ENCODE measurements around the gene NAA25.
"Not testable (repeated sequence)": the region's sequence is repeated elsewhere in the genome, so short reads cannot be mapped to it uniquely, and the experiment has no call there.

Gene NAA25

DNA sequence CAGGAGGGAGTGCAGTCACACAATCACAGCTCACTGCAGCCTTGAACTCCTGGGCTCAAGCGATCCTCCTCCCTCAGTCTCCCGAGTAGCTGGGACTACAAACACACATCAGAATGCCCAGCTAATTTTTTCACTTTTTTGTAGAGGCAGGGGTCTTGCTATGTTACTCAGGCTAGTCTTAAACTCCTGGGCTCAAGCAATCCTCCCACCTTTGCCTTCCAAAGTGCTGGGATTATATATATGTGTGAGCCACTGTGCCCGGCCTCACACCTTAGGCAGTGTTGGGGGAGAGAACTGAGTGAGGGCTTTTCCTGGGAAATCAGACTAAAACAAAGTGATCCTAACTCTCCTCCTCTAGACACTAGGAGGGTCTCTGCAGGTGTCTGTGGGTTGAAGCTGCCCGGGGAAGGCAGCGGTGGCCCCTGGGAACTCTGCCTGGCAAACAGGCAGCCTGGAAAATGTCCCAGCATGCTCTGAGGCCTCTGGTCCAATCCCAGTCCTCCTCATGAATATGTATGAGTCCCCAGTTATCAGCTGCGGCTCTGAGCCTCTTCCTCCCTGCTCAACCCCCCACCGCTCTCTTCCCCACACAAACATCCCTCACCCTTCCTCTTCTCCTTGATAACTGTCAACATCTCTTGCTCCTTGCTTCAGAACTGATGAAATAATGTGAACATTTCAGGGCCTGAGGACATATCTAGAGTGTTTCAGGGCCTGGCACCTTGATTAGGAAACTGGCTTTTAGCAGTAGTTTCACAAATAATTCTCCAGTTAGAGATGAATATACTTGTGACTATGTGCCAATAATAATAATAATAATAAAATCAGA is 7.9 kb upstream of the NAA25 start:
- peak; percentile 45 for DNase-seq

DNA sequence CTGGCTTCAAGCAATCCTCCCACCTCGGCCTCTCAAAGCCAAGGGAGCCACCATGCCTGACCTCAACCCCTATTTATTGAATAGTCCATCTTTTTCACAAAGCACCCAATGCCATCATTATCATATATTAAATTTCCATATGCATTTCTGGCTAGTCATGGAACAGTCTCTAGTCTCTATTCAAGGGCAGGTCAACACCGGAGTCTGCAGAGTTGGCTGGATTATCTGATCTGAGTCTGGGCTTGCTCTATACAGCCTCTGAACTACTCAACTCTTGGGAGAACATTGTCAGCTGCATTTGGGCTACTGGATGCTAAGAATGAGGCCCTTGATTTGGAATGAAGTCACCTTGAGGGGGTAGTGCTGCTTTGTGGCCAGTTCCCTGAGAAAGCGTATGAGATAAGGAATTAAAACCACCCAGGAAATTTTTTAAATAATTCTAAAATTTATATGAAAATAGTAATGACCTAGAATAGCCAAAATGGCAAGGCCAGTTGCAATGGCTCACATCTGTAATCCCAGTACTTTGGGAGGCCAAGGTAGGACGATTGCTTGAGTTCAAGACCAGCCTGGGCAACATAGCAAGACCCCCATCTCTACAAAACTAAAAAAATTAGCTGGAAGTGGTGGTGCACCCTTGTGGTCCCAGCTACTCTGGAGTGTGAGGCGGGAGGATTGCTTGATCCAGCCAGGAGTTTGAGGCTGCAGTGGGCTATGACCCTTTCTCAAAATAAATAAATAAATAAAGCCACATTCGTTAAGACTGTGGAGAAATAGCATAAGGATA is 6.9 kb upstream of the NAA25 start:
- no peak for DNase-seq

DNA sequence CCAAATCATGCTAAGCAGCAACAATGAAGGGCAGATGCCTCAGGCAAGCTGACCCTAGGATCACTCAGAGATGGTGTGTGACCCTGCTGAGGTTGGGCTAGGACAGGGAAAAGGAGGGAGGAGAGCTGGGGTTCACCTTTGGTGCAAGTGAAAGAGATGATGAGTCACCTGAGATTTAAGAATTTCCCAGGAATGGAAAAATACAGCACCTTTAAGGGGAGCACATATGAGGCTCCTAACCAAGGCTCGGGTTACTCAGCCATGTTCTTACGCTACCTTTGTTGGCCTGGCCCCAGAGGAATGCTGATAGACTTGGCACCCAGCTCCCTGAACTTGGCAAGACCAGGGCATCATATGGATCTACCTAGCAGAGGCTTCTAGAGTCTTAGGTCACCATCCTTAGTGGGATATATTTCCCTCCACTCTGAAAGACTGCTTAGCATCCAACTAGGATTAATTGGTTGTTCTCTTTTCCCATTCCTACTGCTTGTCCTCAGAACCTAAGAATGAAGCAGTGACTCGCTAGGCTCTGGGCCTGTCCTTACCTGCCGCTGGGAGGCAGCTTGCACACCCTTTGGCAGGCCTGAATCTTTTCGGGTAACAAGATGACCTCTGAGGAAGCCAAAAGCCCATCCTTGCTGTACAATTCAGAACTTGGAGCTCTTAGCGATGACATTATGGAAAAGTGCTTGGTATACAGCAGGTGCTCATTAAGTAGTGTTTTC is 4.0 kb upstream of the NAA25 start:
- no peak for DNase-seq

DNA sequence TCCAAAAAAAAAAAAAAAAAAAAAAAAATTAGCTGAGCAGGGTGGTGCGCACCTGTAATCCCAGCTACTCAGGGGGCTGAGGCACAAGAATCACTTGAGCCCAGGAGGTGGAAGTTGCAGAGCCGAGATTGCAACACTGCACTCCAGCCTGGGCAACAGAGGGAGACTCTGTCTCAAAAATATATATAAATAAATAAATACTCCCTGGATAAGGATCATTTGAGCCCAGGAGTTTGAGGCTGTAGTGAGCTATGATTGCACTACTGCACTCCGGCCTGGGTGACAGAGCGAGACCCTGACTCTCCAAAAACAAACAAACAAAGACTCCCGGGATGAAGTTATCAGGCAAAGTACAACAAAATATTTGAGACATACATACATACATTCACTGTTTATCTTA is 3.3 kb upstream of the NAA25 start:
- no peak for DNase-seq

DNA sequence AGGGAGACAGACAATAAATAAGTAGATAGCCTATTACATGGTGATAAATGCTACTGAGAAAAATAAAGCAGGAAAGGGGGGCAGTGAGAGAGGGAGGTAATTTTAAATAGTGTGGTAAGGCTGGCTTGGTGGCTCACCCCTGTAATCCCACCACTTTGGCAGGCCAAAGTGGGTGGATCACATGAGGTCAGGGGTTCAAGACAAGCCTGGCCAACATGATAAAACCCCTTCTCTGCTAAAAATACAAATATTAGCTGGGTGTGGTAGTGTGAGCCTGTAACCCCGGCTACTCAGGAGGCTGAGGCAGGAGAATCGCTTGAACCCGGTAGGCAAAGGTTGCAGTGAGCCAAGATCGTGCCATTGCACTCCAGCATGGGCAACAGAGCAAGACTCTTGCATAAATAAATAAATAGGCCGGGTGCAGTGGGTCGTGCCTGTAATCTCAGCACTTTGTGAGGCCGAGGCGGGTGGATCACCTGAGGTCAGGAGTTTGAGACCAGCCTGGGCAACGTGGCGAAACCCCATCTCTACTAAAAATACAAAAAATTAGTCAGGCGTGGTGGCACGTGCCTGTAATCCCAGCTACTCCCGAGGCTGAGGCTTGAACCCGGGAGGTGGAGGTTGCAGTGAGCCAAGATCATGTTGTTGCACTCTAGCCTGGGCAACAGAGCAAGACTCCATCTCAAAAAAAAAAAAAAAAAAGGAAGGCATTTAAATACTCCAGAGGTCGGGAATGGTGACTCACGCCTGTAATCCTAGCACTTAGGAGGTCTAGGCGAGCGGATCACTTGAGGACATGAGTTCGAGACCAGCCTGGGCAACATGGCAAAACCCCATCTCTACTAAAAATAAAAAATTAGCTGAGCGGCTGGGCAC is 2.4 kb upstream of the NAA25 start:
- DNase-seq: not testable (repeated sequence)

DNA sequence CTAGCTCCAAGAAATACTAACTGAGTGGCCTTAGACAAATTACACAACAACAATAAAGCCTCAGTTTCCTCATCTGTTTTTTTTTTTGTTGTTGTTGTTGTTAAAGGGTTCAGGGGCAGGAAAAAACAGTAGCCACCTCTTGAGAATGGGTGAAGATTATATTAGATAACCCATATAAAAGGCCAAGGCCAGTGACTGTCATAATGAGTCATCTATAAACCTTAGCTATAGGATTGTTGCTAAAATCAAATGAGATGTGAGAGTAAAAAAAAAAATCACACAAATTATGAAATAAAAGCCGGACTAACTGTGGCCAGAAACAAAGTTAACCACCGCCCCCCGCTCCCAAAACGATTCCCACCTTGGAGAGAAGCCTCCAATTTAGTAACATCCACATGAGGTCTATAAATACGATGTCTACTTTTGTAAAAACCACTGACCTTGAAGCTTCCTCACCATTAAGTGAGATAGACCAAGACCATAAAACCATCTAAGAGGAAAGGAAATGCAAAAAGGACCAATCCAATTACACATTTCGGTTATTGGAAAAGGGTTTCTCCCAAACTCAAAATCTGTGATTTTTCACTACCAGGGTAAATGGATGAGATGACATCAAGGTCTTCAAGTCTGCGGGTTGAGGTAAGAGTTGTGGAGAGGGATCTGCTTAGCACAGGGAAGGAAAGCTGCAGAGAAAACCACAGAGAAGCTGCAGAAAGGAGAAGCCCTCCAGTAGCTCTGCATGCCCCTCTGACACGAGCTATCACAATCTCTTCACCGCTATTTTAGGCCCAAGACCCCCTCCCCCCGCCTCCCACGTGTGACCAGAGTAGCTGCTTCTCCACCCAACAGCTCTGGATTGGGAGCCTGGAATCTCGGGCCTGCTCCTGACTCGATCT is 1.0 kb downstream of the NAA25 start:
- no peak for DNase-seq

DNA sequence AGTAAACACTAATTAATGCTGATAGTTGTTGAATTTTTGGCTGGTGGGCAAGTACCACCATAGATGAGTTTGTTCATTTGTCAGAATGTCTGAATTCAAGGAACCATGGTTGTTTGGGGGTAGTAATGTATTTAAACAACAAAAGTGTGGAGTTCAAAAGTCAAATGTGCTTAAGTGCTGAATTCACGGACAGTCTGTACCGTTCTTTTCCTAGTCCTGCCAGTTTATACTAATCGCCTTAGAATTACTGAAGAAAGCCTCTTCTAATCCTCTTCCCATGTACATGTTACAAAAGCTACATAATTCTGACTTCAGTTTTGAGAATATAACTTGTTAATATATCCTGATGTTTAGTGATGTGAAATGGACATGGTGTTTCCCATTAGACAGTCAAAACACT is 2.7 kb downstream of the NAA25 start:
- no peak for DNase-seq

DNA sequence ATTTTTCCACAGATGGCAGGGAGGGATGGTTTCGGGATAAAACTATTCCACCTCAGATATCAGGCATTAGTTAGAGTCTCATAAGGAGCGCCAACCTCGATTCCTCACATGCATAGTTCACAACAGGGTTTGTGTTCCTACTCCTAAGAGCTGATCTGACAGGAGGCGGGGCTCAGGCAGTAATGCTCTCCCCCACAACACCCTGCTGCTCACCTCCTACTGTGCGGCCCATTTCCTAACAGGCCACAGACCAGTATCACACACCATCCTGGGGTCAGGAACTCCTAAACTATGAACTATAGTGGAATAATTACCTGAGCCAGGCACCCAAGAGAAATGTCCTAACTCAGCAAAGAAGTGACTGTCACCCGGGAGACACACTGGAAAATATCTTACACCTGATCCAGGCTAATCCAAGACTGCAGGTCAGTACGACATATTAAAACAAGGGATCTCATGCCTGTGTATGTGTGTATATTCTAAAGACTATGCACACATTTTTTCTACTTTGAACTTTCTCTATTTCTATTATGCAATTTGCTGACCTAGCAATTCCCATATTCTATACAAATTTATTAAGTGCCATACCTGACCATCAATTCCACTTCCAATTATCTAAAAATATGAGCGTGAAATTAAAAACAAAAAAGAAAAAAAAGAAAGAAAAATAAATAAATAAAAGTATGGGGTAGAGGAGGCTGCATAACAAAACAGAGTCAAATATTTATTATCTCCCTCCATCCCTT is 4.7 kb downstream of the NAA25 start:
- no peak for DNase-seq

DNA sequence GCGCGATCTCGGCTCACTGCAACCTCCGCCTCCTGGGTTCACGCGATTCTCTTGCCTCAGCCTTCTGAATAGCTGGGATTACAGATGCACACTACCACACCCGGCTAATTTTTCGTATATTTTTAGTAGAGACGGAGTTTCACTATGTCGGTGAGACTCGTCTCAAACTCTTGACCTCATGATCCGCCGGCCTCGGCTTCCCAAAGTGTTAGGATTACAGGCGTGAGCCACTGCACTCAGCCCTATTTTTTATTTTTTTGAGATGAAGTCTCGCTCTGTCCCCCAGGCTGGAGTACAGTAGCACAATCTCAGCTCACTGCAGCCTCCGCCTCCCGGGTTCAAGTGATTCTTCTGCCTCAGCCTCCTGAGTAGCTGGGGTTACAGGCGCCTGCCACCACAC is 5.8 kb downstream of the NAA25 start:
- not testable (repeated sequence) for DNase-seq

DNA sequence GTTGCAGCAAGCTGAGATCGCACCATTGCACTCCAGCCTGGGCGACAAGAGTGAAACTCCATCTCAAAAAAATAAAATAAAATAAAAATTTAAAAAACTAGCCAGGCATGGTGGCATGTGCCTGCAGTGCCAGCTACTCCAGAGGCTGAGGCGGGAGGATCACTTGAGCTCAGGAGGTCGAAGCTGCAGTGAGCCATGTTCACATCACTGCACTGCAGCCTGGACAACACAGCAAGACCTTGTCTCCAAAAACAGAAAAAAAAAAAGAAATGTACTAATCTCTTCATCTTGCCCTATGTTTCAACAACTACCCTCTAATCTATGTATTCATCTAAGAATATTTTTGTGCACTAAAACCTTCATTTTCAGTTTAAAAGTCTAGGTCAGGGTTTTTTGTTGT is 6.5 kb downstream of the NAA25 start:
- DNase-seq: no peak

DNA sequence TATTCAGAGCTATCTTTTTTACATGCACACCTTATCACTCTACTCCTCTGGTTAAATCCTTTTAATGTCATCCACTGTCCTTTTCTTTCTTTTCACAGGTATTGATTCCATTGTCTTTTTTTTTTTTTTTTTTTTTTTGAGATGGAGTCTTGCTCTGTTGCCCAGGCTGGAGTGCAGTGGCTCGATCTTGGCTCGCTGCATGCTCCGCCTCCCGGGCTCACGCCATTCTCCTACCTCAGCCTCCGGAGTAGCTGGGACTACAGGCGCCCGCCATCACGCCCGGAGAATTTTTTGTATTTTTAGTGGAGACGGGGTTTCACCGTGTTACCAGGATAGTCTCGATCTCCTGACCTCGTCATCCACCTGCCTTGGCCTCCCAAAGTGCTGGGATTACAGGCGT is 8.1 kb downstream of the NAA25 start:
- DNase-seq: not testable (repeated sequence)

DNA sequence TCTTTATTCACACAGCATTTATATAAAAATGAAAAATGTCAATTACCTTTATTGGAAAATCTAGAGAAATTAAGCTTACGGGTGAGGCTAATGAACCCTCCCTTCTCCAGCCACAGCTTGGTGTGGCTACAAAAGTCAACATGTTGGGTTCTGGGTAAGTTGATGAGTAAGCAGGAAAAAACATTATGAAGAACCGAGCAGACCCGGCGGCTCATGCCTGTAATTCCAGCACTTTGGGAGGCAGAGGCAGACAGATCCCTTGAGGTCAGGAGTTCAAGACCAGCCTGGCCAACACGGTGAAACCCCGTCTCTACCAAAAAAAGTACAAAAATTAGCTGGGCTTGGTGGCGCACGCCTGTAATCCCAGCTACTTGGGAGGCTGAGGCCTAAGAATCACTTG is 10.9 kb downstream of the NAA25 start:
- DNase-seq: no peak

DNA sequence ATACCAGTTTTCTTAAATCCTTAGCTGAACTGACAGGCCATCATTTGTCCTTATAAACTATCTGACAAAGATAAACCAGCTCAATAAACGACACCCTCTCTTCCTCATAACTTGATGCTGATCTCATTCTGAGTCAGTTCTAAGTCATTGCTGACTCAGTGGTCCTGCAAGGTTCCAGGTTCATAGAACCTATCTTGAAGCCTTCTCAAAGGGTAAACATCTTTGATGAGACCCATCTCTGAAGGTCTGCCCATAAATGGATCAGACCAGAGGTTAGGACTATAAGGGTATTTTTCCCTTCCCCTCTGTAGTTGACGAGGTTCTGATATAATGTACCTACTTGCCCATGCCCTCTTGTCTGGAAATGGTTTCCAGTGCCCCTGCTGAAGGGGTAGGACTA is 11.9 kb downstream of the NAA25 start:
- DNase-seq: no peak

DNA sequence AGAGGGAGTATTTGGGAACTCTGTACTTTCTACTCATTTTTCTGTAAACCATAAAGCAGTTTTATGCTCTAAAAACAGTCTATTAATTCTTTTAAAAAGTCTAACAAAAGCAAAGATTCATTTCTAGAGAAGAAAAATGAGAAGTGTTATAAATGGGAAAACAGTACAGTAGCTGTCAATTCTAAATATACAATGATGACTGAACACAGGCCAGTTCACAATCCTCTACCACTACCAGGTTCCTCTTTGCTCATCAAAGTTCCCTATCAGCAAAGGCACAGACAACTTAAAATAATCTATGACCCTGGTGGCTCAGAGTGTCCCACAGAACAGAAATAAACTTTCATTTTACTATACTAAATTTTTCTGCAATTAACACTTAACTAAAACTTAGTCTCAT is 12.5 kb downstream of the NAA25 start:
- DNase-seq: no peak

DNA sequence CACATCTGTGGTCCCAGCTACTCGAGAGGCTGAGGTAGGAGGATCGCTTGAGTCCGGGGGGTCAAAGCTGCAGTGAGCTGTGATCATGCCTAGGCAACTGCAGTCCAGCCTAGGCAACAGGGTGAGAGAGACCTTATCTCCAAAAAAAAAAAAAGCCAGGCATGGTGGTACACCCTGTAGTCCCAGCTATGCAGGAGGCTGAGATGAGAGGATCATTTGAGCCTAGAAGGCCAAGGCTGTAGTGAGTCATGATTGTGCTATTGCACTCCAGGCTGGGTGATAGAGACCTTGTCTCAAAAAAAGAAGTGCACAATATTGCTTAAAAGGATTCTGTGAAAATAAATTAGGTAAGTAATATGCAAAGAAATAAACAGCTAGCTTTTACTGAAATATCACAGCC is 17.0 kb downstream of the NAA25 start:
- no peak for DNase-seq

DNA sequence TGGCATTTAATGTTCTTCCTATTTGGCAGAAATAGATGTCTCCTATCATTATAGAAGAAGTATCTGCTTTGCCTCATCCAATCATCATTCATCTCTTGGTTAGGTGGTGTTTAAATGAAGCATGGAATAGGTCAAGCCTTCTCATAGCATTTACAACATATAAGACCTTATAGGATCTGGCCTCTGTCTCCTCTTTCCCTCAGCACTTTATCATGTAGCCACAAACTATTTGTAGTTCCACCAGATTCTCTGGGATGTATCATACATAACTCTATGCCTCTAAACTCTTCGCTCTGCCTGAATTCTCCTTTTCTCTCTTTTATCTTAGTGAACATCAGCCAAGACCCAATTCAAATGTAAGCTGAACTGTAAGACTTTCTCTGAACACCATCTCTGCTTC is 20.7 kb downstream of the NAA25 start:
- no peak for DNase-seq

DNA sequence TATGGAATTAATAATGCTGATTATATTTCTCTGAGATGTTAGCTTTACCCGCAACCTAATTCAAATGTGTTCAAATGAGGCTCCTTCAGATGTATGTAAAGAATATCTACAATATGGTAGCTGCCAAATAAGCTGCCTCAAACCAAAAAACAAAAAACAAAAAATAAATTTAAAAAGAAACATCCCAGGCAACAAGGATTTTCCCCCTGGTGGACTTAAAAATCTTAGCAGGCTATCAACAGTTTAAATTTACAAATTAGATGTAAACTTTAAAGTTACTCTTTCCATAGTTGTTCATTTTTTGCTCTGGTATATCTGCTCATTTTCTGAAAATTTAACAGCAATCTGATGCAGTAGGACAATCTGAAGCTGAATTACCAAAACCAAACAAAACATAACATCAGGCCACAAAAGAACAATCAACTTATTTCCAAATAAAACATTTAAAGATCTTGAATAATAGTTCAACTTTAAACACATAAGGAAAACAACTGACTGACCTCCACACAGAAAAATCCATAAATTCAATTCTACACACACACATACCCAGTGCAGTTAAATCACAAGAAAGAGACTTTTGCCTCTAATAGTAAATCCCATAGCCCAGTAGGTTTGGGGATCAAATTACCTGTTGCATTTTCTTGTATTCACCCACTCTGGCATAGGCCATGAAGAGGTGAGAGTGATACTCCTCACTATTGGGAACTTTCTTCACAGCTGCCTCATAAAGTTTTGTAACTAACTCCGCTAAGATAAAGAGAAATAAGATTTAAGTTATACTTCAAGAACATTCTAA is 21.3 kb downstream of the NAA25 start:
- DNase-seq: no peak

DNA sequence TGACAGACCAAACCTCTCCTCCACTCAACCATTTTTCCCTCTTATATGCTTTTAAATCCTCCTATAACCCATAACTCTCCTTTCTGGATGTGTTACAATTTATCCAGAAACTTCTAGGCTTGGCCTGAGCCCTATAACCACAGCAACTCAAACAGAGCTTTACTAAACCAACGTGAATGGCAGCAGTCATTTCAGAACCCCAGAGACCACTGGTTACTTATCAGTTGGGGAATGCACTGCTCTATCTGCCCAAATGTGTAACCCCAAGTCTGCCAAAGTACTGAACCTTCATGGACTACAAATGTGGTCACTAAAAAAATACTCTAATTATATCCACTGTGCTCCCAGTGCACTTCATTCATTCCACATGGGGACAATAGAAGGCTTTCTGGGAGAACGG is 42.0 kb downstream of the NAA25 start:
- DNase-seq: no peak

DNA sequence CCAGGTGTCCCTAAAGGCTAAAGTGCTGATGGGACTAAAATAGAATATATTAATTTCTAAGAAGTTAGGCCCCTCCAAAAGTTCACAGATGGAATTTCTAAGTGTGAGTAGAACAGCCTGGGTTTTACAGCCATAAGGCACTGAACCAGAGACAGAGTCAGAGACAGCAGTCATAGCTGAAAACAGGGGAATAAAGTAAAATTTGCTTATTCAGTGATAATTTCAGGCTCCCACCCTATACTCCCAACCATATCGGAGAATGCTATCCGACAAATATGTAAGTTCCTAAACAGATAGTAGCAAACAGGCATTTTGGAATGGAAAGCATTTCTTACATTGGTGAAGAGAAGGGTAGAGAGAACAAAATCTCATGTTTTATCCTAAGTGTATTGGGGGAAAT is 45.3 kb downstream of the NAA25 start:
- no peak for DNase-seq

DNA sequence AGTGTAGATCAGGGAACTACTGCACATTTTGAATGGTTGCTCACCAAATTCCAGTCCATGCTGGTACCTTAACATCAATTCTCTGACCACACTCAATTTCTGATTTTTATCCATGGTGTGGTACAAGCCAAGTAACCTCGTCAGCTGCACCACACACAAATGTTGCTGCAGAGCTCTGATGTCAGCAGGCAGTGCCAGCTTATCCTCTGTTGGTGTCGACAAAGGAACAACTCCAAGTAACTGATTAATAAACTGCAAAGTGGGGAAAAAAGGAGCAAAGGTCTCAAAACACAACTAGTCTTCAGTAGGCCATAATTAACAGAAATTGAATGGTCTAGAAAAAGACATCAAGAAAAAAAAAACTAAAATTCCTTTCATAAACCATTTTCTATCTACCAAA is 47.4 kb downstream of the NAA25 start:
- no peak for DNase-seq

Data from NCI-H510A (cell line).